D721Med (cell line): Measurements from ENCODE around the gene TNPO3.
"Not testable (repeated sequence)": the region's sequence is repeated elsewhere in the genome, so short reads cannot be mapped to it uniquely, and the experiment has no call there.

Experiments used
- DNase-seq: peaks from one replicate; pipeline ENCODE4 v3.0.0; 2011; ENCODE audit warnings: low spot score; ENCODE audit not compliant: insufficient read length
- FAIRE-seq: peaks from 2 replicates; lab custom pipeline; 2011; peaks lifted over from hg19 to GRCh38; lab: Jason Lieb, UNC
- CTCF ChIP-seq: IDR thresholded peaks from 2 replicates; pipeline ENCODE4 v1.5.1; 2012; ENCODE audit warnings: mild to moderate bottlenecking, control low read depth; ENCODE audit not compliant: insufficient read depth; ENCODE audit errors: missing control alignments

Gene TNPO3

DNA sequence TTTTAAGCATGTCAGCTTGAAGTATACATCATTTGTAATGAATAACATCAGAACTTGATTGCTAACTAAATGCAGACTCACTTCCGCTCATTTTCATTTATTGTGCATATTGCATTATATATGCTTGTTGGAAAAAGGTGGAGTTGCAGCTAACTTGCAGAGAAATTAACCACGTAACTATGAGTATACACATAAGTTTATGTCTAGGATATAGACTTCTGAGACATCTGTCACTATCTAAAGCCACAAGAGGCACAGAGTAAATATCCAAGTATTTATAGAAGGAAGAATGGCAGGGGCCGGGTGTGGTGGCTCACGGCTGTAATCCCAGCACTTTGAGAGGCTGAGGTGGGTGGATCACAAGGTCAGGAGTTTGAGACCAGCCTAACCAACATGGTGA lies 47.3 kb downstream of the TNPO3 start:
- DNase-seq (no peak), FAIRE-seq (no peak)
- TF ChIP-seq CTCF, result no peak

DNA sequence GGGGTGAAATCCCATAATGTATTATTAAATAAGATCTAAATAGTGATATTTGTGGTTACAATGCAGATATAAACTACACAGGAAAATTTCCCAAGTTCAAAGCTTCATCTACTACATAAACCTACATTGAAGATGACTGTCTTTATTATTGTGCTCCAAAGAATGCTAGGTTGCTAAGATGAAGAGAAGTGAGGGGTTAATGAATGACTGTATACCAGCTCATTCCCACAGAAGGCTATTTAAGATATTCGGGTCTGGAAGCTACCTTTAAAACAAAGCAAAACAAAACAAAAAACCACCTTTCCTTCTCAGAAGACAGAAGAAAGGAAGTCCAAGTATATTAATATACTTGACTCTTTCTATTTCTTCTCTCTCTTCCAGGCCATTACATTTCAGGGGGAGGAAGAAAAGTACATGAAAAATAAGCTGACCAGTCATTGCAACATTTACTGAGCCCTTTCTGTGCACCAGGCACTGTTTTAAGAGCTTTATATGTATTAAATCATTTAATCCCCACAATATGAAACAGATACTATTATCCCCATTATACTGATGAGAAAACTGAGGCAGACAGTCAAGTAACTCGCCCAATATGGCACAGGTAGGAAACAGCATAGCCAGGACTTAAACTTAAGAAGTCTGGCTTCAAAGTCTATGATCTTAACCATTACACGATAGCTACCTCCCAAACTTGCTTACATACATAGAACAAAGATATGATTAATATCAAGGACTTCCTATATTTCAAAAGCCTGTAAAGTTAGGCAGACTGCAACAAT lies 48.1 kb downstream of the TNPO3 start:
- TF ChIP-seq CTCF, result no peak
- FAIRE-seq, result no peak

DNA sequence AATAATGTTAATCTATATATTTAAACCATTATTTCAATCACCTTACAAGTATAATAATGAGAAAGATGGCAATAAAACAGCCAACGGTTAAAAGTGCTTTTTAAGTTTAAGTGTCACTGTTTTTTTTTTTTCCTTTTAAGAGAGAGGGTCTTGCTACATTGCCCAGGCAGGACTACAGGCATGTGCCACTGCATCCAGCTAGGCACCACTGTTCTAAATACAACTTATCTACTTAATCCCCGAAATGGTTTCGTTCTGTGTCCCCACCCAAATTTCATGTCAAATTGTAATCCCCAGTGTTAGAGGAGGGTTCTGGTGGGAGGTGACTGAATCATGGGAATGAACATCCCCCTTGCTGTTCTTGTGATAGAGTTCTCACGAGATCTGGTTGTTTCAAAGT lies 49.7 kb downstream of the TNPO3 start:
- FAIRE-seq (no peak), DNase-seq (no peak)
- TF ChIP-seq CTCF, result no peak

More for the DNA sequence above, 48.1 kb downstream of the TNPO3 start:
- DNase-seq, result no peak

GRCh38 chr7:128997181-128997580 lies 57.7 kb downstream of the TNPO3 start:
- no peak for FAIRE-seq
- DNase-seq, result no peak

GRCh38 chr7:128994560-128994959 lies 60.4 kb downstream of the TNPO3 start:
- not testable (repeated sequence) for DNase-seq, FAIRE-seq

More at GRCh38 chr7:128997181-128997580, 57.7 kb downstream of the TNPO3 start:
- TF ChIP-seq CTCF, result no peak

- FAIRE-seq (peak; percentile 94), DNase-seq (no peak)
- no peak for TF ChIP-seq CTCF
These were observed 61.5 kb downstream of the TNPO3 start for GRCh38 chr7:128993419-128993818.

- FAIRE-seq, result no peak
- no peak for DNase-seq
- no peak for TF ChIP-seq CTCF
These were observed 65.0 kb downstream of the TNPO3 start for GRCh38 chr7:128989961-128990360.
